Activated CD8-positive, alpha-beta memory T cell treated with anti-CD3 and anti-CD28 coated beads, Interleukin-2, amount 50 U/mL, for 24 hours (primary cell): ENCODE results near the gene NUP88.
"Not testable (repeated sequence)": the region's sequence is repeated elsewhere in the genome, so short reads cannot be mapped to it uniquely, and the experiment has no call there.

Source experiments
- DNase-seq: peaks from one replicate; pipeline ENCODE4 v3.0.0-alpha.2; 2020; ENCODE audit errors: extremely low read depth

Gene NUP88

DNA sequence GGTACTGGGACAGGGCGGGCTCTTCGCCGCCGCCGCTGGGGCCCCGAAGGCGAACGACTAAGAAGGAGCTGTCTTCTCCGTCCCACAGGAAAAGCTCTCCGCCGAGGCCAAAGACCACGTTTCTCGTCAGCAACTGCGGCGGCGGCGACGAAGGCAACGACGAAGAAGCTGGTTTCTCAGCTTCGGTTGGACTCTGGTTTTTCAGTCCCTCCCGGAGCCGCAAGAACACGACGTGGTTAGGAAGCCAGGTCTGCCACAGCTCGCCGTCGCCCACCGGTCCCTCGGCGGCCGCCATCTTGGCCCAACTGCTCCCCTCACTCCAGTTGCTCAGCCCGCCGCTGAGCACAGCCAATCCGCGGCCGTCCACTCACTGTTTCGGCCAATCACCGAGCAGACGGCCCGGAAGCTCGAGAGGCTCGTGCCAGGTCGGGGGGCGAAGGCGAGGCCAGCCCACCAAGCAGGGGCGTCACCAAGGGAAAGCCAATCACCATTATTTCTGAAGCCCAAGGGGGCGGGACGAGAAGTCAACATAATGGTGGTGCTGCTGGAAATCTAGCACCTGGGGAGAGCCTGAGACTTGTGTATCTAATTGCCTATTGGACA lies at the start of gene NUP88:
Gene NUP88 (minus strand): TSS at position 307 of the 603 bp plus-strand sequence. CDS start 12 bp downstream, at position 295.
- DNase-seq, result peak; percentile 96

DNA sequence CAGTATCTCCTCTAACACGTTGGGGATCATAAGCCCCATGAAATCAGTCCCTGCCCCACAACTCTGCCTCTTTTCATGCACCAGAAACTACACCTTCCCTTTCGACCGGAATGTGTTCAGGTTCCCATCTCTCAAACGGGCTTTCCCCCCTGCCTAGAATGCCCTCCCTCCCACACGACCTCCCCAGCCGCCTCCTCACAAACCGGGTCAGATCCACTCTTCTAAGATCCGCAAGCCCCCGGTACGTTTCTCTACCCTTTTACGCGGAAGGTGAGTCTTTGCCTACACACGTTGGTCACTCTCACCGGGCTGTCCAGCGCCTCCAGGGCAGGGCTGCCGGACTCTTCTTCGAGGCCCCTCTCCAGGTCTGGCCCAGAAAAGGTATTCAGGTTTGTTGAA lies 48.6 kb upstream of the NUP88 start:
- DNase-seq, result no peak

DNA sequence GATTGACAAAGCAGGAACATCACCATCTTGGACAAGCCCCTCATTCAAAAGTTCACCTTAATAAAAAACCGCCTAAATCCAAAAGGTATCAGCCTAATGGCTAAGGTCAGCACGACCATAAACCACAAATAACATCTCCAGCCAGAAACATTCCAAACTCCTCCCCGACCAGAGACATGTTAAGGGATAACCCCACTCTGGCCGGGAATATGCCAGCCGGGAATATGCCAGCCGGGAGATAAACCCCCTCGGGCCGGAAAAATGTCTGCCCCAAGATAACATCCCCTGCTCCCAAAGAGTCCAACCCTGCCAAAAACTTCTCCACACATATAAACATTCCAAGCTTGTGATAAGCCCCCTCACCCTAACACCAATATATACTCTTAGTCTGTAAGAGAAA lies 48.0 kb upstream of the NUP88 start:
- no peak for DNase-seq

DNA sequence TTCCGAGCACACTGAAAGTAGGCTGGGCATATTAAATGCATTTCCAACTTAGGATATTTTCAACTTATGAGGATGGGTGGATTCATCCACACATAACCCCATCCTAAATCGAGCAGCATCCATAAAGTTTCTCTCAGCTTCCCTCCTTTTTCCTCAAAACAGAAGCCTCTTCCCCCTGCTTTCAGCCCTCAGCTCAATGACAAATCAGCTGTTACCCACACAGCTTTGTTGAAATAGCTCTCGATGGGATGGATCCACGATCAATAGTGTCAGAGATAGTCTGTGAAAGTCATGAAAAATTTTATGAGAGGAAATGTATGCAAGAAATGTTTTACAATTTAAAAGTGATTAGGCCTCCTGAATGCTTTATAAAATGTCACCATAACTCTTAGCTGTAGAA lies 46.8 kb upstream of the NUP88 start:
- no peak for DNase-seq

DNA sequence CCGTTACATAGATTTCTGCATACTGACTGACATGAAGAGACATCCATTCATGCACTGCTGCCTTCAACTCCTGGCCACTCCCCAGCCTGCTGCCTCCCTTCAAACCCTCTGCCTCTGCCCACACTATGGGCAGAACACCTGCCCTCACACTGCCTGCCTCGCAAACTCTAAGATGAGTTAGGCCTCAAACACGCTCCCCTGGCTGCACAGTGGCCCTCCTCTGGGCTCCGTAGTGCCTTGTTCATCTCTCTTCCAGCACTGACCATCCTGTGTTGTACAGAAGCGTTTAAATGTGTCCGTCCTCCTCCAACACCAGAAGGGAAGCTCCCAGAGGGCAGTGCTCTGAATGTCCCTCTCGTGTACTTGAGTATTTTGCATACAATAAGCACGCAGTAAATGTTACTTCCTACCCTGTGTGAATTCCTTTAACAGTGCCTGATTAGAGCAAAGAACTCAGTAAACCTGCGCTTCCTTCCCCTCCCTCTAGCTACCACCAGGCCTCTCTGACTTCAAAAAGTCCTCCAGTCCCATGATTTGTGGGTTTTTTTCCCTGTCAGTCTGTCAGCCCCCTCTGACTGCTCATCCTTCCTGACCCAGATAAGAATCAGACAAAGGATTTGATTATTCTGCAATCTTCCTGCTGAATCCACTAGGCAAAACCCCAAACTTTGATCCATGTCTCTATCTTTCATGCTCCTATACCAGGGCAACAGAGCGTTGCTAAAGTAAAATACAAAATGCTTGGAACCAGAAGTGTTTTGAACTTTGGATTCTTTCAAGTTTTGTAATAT lies 45.5 kb upstream of the NUP88 start:
- DNase-seq, result no peak

DNA sequence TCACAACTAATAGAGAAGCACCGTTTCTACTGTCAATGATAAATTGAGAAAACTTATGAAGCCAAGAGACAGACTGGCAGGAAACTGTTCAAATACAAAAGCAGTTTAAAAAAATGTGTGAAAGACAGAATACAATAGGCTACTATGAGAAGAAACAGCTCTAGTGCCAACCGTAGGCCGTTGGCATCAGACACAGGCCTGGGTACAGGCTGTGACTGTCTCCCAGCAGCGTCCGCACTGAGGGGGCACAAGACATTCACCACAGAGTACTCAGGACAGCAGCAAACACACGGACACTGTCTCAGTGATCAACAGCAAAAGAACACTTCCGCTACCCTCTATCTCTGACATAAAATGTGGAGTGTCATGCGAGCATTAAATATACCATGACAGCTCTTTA lies 27.3 kb upstream of the NUP88 start:
- no peak for DNase-seq

DNA sequence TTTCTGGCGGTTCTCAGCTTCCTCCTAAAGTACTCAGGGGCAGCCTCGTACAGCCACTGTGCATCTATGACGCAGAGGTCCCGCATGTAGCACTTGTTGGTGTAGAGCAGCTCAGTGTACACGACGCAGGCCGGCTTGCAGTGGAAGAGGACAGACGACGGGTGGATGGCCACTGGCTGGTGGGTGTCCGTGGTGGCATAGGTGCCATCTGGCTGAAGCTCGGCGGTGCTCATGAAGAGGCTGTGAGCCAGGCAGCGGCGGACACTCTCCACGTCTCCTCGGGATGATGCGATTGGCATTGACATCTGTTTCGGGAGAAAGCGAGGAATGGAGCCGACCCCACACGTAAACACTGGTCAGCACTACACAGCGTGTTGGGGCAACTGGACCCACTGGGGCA lies 24.7 kb upstream of the NUP88 start:
- no peak for DNase-seq

DNA sequence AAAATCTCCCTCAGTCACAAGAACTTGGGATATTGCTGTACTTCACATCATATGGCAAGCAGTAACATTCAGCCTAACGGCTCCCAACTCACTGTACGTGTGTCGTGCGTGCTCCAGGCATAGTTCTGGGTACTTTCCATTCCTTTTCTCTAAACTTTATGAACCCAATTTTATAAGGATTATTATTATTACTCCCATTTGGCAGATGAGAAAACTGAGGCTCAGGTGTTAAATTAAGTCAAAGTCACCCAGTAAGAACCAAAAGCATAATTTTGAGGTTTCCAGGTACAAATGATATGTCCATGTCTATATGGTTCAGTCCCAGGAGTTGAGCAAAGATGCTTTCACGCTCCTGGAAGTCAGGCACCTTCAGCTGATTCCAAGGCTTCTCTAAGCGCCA lies 24.3 kb upstream of the NUP88 start:
- no peak for DNase-seq

DNA sequence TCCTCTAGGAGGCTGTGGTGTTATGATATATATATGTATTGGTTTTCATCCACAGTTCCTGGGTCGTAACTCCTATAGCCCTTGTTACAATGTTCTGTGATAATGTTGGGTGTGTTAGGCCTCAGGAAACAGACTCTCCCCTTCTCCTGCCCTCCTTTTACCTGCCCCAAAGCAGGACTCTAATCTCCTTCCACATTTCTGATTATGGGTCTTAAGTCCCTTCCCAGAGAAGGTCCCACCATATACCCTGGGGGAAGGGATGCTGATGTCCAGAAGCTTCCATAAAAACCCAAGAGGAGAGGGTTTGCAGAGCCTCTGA lies 19.9 kb upstream of the NUP88 start:
- no peak for DNase-seq

DNA sequence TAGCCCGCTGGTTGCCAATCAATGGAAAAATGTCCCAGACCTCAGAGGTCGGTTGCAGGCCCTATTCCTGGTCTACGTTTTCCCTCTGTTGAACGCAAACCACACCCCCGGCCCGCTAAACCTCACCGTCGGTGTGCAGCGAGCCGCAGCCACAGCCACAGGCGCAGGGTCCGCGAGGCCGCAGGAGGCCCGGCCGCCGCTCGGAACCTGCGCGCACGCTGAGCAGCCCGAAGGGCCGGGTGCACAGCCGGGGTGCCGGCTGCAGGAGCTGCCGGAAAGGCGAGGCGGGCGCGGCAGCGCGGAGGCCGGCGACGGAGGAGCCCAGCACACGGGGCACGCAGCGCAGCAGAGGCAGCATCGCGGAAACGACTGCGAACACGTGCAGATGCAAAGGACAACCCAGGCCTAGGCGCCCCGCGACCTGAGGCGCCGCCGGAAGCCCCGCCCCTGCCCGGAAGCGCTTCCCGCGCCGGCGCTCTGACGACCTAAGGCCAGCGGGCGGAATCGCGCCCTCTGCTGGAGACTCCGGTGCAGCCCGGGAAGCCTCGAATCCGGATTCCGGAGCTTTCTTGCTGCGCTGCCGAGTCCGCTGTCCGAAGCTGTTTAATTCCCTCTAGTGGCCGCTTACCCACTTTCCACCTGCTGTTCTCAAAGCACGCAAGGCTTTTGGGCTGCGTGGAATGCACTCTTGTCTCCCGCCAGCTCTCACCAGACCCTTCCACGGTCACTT lies 19.4 kb upstream of the NUP88 start, which contains the start of gene C1QBP:
Gene C1QBP (minus strand): TSS at position 440 of the 730 bp plus-strand sequence. CDS start 82 bp downstream, at position 358.
- DNase-seq, result peak; percentile 78

DNA sequence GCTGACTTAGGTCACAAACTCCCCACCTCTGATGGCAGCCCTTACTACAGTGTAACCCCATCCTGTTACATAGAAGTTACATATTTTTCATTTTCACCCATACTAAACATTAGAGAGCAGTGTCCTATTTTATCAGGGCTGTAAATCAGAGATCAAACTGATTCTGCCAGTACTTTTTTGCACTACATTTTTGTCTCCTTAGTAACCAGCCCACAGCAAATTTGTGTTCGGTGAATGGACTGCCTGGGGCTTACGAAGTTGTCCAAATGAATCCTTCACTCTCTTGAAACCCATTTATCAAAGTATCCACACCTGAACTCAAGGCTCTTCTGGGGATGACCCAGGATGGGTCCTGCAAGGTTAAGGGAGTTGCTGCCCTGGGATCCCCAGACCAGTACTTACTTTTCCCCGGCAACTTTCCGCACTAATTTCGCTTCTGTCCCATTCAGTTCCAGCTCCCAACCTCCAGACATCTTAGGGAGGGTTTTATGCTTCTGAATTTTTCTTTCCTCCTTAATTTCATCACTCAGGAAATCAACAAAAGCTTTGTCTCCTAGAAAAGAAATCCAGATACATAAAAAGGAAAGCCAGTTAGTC lies 18.4 kb upstream of the NUP88 start:
- DNase-seq, result no peak

DNA sequence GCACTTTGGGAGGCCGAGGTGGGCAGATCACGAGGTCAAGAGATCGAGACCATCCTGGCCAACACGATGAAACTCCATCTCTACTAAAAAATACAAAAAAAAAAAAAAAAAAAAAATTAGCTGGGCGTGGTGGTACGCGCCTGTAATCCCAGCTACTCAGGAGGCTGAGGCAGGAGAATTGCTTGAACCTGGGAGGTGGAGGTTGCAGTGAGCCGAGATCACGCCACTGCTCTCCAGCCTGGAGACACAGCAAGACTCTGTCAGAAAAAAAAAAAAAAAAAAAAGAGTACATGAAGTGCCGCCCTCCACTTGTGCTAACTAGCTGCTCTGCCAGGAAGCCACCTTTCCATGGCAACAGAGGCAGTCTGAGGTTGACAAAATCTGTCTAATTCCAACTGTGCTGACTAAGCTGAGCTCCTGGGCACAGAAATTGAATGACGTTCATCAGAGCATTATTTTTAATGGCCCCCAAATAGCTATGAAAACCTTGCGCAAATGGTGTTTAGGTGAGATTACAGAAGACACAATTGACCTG lies 16.4 kb upstream of the NUP88 start:
- not testable (repeated sequence) for DNase-seq

DNA sequence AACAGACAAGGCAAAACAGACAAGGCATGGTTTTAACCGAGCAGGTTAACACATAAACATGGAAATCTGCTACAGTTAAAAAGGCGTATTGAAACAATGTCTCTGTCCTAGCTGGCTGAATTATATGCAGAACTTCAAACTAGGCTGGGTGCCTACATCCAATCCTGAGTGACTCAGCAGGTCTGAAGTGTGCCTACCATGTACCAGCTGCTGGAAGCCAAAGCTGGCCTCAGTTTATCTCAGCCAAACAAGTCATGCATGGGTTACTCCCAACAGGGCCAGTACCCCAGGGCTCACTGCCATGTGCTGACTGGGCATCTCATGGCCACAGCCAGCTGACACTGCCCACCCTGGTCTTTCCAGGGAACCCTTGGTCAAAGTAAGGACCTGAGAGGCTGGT lies 15.5 kb upstream of the NUP88 start:
- no peak for DNase-seq

DNA sequence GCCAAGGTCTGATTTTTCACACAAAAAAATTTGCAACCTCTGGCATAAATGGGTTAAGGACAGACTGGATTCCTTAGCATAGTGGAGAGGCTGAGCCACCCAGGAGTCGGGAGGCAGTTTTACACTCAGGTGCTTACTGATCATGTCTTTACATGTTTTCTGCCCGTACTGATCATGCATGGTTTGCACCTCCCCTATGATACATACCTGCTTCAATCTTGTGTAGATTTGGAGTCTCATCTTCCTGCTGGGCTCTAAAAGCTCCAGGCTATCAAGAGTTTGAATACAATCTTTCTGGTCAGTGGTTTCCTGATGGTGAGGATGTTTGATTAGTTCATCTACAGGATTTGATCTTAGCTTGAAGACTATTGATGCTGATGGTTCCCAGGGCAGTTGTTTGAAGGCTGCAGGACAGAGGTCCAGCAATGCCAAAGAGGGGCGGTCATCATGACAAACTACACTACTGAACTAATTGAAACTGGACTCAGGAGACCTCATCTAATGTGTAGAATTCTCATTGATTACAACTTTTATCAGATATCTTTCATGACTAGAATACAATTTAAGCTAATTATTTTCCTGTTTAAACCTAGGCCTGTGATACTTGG lies 12.6 kb upstream of the NUP88 start:
- DNase-seq, result no peak

DNA sequence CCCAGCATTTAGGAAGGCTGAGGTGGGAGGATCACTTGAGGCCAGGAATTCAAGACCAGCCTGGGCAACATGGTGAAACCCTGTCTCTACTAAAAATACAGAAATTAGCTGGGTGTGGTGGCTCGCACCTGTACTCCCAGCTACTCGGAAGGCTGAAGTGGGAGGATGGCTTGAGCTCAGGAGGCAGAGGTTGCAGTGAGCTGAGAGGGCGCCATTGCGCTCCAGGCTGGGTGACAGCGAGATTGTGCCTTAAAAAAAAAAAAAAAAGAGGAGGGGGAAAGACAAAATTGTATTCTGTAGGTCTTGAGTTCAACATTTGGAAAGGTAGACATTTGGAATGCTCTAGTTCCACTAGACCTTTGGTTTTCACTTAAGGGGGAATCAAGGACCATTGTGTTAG lies 11.8 kb upstream of the NUP88 start:
- DNase-seq, result not testable (repeated sequence)

DNA sequence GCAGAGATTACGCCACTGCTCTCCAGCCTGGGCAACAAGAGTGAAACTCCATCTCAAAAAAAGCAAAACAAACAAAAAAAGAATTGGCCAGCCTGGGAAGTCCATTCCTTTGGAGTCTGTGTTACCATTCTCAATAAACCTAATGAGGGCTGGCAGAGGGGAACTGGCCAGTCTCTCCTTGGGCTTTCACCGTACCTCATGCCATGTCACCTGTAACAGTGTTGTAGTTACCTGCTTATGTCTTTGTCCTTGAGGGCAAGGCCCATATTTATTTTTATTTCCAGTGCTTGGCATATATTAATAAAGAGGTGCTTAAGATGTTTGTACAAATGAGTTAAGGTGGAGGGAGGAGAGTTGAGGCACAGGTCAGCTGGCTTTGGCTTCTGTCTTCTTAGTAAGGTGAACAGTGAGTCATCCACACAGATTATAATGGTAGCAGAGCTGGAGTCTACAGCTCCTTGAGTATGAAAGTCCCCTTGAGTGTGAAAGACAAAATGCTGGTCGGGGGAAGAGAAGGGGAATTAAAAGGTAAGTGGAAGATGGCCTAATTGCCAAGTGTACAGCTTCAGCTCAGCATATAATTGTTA lies 11.0 kb upstream of the NUP88 start:
- DNase-seq, result no peak

DNA sequence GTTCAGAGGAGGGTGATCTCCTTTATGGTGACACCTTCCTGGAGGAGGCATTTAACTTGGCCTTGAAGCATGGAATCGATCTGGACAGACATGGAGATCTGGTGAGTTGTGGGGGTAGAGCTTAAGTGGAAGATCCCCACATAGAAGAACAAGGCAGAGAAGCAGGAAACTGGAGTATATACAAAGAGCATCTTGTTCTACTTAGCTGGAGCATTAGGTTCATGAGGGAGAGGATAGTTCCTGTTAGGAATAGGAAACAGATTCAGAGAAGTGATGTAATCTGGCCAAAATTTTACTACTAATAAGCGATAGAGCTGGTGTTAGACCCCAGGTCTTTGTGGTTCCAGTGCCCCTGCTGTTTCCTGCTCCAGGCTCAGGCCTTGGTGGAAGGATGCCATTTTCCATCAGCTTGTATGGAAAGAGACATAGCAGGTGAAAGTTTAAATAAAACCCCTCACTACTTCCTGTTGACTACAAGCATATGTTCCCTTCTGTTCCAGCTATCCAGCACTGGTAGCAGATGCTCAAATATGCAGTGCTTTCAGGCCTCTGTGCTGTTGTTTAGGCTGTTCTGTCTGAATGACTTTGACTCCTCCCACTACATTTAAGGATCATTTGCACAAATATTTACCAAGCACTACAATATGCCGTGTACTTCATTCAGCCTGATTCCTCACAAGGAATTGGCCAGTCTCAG lies 9.9 kb upstream of the NUP88 start:
- DNase-seq, result no peak

DNA sequence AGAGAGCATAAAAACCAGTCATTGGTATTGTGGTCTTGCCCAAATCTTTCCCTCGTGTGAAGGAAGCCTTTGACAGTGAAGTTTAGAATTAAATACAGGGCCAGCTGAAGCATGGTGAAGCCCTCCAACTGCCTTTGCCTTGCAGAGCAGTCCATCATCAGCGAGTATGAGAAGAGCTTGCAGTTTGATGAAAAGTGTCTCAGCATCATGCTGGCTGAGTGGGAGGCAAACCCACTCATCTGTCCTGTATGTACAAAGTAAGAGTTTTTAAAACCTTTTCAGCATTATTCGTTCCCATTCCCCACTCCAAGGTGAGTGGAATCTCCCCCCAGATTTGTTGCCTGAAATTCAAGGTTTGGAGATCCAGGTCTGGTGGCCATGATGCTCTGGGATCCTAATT lies 6.4 kb upstream of the NUP88 start:
- no peak for DNase-seq

DNA sequence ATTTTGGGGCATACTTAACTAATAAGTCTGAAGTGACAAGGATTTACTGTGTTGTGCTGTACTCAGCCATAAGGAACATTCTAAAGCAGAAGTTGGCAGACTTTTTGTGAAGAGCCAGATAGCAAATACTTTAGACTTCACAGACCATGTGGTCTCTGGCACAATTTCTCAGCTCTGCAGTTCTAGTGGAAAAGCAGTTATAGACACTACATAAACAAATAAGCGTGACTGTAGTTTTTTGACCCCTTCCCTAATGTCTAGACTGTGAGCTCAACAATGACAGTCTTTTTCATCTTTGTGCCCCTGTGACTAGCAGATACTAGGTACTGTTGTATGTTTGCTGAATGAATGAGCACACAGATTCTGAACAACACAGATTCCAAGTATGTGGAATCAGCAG lies 5.4 kb upstream of the NUP88 start:
- DNase-seq, result no peak

DNA sequence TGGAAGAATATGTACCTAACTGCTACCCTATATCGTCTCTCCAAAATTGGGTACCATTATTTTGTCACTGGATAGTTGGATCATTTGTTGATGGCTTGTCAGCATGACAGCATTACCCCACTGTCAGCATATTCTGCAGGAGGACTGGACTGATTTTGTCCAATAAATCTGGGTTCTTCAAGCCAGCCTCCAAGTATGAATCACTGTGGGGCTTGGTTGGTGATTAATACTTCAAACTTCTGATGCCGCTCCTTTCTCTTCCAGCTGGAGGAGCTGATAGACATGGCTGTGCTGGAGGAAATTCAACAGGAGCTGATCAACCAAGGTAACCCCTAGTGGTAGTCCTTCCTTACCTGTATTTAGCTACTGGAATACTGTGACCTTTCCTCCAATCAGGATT lies 3.0 kb upstream of the NUP88 start:
- DNase-seq, result no peak
